HL-60/S4 (cell line): ENCODE results near the gene NDUFA7.
"Not testable (repeated sequence)": the region's sequence is repeated elsewhere in the genome, so short reads cannot be mapped to it uniquely, and the experiment has no call there.

Experiments
- in situ Hi-C: fragments of 300-500 bp; cut with MboI; formaldehyde crosslinking; loops from 2 replicates; pipeline ENCODE4 v1.14.3; 2022; ENCODE audit warnings: low sequenced_read_pairs

Gene NDUFA7

DNA sequence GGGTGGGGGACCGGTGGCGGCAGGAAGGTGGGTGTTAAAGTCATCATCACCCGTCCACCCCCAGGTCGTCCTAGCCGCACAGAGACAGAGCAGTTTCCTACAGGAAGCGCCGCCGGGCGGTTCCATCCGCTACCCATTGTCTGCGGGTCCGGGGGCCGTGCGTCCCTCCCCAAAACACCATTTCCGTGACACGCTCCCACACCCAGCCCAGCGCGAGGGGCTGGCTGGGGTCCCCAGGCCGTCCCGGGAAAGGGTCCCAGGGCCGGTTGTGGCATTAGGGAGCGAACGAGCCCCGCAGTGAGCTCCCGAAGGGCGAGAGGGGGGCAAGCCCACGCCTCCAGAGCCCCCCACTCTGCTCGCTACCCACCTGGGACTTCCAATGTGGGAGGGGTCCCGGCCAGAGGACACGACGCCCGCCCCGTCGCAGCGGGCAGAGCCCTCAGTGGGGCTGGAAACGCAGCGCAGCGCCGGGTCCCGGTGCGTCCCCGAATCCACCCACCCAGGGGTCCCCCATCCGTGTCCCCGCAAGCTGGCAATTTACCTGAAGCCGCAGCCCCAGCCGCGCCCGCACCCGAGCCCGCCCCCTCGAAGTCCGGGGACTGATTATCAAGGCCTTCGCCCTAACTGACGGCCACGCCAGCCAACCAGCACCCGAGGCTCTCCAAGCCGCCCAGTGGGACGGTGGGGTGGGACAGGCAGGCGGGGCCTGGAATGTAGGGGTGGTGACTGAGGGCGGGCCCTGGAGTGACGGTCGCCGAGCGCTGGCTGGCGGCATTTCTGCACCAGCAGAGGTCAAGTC, 21.7 kb upstream of the NDUFA7 start, which contains the start of gene KANK3:
TSS of gene KANK3 (minus strand) at position 579 of the 799 bp plus-strand sequence. CDS start 5,434 bp downstream, outside the sequence.
- in situ Hi-C loops, result no loop called here

DNA sequence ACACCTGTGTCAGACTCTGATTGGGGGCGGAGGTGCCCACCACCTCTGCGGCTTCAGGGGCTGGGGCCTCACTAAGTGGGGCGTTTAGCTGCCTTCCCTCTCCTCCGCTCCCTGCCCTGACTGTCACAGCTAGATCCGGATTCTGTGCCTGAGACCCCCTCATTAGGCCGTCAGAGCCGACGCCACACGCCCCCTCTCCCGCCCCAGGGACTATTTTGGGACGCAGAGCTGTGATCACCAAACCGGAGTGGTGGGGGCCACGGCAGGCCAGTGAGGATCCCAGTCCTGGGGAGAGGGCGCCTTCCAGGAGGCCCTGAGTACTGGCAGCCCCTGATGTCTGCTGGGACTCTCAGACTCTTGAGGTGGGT, 21.1 kb upstream of the NDUFA7 start:
- in situ Hi-C loops, result no loop called here

DNA sequence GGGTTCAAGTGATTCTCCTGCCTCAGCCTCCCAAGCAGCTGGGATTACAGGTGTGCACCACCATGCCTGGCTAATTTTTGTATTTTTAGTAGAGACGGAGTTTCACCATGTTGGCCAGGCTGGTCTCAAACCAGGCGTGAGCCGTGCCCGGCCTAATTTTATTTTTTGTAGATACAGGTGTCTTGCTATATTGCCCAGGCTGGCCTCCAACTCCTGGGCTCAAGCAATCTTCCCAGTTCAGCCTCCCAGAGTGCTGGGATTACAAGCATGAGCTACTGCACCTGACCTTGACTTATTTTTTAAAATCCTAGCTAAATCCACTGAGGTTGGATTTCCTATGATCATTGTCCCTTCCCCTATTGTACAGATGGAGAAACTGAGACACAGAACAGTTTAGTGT, 20.3 kb upstream of the NDUFA7 start:
- in situ Hi-C loops, result not testable (repeated sequence)

DNA sequence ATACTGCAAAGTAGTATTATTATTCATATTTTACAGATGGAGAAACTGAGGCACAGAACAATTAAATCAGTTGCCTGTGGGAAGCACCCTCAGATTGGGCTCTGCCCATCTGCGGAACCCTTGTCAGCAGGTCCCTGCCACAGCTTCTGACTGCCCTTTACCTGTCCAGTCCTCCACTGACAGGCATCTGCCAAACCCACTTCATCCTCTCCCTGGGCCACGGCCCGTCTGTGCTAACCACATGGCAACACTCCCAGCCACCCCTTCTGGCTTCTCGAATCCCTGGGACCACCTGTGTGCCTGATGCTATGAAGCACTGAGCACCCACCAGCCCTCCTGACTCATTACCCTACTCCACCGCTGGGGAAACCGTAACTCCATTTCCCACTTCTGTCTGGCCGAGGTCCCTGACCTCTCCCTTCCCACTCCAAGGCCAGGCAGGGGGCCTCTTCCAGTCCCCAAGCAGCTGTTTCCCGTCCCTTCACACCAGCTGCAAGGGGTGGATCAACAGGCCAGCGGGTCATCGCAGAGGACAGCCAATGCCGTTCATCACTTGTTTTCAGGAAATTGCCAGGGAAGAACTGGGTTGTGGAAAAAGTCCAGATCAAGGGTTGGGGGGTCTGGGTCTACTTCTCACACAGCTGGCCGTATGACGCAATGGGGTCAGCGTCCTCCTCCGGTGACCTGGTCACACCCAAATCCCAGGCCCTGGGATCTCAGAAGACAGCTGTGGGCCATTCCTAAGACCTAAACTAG, 19.3 kb upstream of the NDUFA7 start:
- in situ Hi-C loops, result no loop called here

DNA sequence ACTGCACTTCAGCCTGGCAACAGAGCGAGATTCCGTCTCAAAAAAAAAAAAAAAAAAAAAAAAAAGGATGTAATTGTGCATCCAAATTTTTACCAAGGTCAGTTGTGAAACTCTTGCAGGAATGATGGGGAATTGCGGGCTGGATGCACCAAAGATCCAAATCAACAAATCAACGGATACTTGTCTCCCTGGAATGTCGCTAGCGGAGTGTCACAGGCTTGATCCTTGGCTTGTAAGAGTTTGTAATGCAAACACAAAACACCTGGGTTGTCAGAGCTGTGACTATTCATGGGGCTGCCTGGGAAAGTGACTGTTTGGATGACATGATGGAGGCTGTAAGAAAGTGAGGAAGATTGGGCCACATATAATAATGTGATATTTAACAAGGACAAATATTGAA, 17.7 kb upstream of the NDUFA7 start:
- in situ Hi-C loops, result no loop called here

DNA sequence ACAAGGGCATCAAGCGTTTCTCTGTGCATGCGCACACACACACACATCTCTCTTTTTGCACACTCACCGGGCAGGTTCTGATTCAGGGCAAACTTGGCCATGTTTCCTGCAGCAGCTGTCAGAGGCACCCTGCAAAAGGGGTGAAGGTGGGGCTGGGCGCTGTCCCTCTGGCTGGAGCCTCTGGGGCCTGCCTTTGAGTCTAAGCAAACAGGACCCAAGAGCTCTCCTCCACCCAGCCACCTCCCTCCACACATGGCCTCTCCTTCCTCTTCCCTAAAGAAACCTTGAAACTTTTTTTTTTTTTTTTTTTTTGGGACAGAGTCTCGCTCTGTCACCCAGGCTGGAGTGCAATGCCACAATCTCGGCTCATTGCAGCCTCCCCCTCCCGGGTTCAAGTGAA, 16.6 kb upstream of the NDUFA7 start:
- in situ Hi-C loops, result no loop called here

DNA sequence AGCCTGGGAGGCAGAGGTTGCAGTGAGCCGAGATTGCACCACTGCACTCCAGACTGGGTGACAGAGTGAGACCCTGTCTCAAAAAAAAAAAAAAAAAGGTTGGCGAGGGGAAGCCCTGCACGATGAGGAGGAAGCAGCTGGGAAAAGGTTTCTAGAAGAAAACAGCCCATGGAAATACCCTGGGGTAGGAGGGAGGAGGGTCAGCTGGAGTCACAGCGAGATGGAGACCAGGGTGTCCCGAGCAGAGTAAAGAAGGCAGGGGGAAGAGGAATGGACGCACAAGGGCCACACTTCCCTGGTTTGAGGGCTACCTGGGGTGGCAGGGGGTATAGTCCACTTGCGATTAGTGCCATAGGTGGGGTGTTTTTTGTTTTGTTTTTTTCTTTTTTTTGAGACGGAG, 15.5 kb upstream of the NDUFA7 start:
- in situ Hi-C loops, result no loop called here

DNA sequence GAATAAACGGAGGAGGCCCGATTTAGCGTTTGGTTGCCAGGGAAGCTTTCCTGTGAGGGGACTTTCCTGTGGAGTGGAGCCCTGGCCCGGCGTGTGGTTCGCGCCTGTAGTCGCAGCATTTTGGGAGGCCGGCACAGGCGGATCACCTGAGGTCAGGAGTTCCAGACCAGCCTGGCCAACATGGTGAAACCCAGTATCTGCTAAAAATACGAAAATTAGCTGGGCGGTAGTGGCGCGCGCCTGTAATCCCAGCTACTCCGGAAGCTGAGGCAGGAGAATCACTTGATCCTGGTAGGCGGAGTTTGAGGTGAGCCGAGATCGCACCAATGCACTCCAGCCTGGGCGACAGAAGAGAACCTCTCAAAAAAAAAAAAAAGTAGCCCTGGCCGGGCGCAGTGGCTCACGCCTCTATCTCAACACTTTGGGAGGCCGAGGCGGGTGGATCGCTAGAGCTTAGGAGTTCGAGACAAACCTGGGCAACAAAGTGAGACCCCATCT, 14.9 kb upstream of the NDUFA7 start:
- in situ Hi-C loops, result no loop called here

DNA sequence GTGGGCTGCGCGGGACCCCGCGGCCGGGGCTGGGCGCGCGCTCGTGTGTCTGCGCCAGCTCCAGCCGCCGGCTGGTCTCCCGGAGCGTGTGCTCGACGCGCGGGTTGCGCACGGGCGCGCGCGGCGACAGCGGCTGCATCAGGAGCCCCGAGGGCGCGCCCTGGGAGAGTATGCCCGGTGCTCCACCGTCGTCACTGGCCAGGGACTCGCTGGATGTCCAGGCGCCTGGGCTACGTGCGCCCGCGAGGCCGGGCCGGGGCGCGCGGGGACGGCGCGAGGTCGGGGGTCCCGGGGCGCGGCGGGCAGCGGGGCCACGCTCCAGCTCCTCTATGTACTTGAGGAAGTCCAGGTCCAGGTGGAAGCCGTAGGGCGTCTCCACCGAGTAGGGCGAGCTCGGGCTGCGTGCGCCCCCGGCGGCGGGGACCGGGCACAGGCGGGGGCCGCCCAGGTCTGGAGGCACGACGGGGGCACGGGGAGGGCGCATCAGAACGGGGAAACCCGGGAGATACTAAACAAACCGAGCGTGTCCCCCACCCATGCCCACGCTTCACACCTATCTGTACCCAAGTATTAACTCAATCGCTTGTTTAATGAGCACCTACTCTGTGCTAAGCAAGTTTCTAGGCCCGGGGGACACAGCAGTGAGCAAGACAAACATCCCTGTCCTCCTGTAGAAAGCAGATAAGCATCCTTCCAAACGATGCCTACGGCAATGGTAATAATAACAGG, 14.3 kb upstream of the NDUFA7 start:
- in situ Hi-C loops, result no loop called here

DNA sequence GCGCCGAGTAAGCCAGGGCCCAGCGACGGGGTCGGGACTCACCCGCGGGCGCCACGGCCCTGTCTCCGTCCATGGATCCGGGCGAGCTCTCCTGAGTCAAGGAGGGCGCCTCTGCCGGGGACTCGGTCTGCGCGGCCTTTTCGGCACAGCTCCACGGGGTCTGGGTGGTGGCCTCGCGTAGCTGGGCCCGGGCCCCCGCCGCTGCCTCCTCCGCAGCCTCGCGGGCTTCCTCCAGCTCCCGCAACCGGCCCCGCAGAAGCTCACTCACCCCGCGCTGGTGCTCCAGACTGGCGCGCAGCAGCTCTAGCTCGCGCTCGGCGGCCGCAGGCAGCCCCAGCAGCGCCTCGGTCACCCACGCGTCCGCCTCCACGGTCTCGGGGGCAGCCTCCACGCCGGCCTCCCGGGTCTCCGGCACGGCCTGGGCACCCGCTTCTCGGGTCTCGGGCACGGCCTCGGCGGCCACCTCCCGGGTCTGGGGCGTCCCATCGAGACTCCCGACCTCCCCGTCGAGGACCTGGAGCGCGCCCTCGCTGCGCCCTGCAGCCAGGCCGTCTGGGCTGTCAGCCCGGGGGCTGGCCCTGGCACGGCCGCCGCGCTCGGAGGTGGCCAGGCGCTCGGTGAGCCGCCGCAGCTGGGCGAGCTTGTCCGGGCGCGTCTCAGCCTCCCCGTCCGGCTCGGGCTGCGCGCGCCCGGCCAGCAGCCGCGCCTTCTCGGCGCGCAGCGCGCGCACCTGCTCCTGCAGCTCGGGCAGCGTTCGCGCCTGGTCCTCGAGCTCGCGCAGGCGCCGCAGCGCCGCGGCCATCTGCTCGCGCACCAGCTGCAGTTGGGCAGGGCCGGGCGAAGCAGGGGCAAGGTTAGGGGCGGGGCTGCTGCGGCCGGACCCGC, 13.5 kb upstream of the NDUFA7 start:
- in situ Hi-C loops, result no loop called here

DNA sequence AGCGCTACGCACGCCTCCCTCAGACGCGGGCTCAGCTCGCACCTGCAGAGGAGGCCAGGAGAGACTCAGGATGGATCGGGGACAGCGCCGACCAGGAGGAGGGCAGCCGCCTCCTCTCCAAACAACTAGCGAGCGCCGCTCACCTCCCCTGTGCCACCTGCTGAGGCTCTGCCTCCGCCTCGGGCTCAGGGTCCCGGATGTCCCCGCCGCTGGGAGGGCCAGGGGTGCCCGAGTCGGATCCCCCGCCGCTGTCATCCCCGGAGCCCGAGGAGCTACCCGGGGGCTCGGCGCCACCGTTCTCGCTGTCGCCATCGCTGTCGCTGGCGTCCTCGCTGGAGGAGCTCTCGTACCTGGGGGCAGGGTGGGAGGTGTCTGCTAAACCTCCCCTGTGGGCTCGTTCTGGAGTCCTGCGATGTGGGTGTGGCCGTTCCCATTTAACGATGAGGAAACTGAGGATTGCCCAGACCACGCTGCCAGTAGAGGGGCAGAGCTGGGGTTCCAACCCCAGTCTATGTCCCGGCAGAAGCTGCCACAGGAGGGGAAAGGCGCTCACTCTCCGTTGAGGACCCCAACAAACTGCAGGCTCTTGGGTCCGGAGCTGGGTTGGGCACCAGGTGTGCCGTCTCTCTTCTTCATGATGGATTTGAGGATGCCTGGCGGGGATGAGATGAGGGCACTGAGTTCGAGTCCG, 12.7 kb upstream of the NDUFA7 start:
- in situ Hi-C loops, result no loop called here

DNA sequence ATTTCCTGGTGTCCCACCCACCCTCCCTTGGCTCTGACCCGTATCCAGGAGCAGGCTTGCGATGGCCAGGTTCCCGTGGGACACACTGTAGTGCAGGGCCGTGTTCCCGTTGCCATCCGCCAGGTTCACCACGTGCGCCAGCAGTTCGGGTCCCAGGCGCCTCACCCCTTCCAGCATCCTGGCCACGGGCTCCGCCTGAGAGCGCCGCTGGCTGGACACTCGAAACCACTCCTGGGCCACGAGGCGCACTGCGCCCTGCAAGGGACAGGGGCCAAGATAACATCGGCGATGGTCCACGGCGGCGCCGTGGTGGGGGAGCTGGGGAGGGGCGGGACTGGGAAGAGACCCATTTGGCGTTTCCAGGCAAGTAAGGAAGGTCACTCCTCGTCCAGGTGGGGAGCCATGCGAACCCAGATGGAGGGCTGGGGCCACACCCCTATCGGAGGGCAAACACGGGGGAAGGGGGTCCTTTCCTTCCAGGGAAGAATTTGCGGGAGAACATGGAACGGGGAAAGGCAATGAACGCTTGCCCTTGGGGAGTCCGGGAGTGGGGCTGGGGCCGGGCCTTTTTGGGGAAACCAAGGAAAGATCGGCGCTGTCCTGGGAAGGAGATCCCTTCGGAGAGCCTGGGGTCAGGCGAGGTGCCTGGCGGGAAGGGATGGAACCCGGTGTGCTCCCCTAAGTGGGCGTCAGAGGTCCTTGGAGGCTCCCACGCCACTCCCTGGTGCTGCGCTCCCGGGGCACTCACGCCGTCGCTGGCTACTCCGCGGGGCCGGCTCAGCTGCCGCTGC, 12.0 kb upstream of the NDUFA7 start:
- in situ Hi-C loops, result no loop called here

DNA sequence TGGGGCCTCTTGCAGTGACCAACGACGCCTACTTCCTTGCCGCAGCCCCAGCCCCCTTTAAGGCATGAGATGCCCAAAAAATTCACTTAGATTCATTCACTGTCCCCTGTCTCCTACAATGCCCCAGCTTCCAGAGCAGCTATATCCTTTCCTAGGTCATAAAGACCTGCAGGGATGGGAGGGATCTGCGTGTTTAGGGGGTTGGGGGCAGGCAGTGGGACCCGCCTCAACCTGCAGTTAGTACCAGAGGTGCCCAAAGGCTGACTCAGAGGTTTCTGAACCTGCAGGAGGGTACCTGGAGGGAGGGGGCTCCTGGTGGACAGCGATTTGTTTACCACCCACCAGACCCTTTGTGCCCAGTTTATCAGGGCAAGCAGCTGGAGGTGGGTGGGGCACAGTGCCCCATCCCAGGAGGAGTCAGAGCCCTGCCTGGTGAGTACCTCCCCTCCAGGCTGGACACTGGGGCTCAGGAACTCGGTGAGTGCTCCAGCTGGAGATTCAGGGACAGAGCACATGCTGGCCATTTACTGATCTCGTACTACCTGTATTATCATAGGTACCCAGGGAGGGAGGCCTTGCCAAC, 10.2 kb upstream of the NDUFA7 start:
- in situ Hi-C loops, result no loop called here

DNA sequence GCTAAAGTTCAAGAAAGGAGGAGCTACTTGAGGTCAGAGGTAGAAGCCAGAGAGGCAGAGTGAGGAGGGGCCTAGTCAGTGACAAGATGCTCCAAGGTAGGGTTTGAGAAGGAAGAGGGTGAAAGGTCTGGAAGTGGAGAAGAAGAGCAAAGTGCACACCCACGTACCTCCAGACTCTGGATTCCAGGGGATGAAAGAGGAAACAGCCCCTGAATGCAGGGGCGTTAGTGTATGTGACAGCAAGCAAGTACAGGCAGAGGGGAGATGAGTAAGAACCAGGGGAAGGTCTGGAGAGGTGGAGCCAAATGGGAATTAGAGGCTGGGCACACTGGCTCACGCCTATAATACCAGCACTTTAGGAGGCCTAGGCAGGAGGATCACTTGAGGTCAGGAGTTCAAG, 8.8 kb upstream of the NDUFA7 start:
- in situ Hi-C loops, result no loop called here

DNA sequence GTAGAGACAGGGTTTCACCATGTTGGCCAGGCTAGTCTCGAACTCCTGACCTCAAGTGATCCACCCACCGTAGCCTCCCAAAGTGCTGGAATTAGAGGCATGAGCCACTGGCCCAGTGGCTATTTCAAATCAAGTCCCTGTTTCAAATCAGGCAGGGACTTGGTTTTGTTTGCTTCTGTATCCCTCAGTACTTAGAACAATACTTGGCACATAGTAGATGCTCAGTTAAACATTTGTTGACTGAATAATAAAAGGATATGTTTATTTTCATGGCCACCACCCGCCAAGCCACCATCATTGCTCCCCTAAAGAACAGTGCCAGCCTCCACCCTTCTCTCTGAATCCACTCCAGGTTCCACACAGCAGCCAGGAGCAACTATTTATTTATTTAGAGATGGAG, 4.3 kb upstream of the NDUFA7 start:
- in situ Hi-C loops, result no loop called here

DNA sequence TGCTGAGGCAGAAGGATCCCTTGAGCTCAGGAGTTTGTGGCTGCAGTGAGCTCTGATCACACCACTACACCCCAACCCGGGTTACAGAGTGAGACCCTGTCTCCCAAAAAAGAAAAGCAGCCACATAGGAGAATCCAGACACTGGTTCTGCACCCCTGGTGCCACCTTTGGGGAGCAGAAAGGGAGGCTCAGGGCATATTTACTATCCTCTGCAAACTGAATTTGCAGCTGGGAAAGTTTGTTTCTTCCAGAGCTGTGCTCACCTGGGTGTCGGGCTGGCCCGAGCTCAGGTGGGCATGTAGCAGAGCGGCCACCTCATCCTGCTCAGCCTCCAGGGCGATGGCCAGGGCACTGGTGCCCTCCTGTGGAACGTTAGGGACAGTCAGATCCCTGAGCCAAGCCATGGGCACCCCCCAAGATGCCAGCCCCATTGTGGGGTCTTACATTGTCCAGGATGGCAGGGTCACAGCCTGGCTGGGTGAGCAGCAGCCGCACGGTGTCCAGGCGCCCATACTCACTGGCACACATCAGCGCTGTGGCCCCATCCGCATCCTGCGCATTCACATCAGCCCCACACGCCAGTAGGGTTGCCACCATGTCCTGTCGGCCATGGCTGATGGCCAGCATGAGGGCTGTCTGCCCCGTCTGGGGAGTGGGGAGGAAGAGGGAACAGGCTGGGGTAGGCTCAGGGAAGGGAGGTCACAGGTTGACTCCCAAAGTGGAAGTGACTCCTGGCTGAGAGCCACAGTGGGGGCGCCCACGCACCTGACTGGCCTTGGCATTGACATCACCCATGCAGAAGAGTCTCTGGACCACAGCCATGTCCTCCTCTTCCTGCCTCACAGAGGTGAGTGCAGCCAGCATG, 3.2 kb upstream of the NDUFA7 start:
- in situ Hi-C loops, result no loop called here

DNA sequence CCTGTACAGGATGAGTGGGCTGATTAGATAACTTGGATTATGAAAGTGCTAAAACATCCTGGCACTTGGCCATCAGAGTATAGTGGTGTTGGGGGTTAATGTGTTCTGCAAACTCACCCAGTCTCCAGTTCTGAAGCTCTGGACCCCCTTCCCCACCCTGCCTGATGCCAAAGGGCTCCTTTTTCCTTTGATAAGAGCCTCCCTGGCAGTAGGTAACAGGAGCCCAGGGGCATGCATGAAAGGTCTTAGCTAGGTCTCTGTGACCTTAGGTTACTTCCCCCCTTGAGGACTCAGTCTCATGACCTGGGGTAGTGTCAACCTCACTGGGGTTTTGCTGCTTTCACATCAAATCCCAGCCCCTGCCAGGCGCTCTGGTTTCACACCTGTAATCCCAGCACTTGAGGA, 2.6 kb upstream of the NDUFA7 start:
- in situ Hi-C loops, result no loop called here

DNA sequence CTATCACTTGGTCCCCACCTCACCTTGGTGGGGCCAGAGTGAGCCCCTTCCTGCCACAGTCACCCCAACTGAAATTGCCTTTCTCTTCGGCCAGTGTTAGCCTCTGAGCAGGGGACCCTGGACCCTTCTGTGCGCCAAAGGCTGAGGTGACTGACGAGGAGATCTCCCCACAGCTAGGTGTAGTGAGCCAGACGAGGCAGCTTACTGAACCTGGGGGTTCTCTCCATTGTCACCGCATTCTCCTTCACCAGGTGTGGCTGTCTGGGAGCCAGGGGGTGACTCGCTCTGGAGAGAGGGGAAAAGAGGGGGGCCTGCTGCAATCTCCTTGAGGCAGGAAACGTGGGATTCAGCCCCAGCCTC, 1.4 kb upstream of the NDUFA7 start:
- in situ Hi-C loops, result no loop called here
